Tibial nerve (tissue), 3 donors: ENCODE data around the gene DCP1B.

ENCODE experiments used
- POLR2A ChIP-seq, 2 donors: fragments of 450-650 bp; IDR thresholded peaks; one replicate each; pipeline ENCODE4 v1.6.1; 2017; ENCODE audit warnings: antibody characterized with exemption in 2 of 2, mild to moderate bottlenecking in 2 of 2, moderate library complexity in 2 of 2
- TF ChIP-seq, protein P1 (sequence below), 5 experiments: fragments of 200-600 bp in 3 of 5; fragments of 450-650 bp in 2 of 5; sonication (generic) in 3 of 5; IDR thresholded peaks; one replicate each; pipeline ENCODE4 v1.5.1; 2016 to 2019; ENCODE audit warnings: antibody characterized with exemption in 5 of 5, mild to moderate bottlenecking in 3 of 5, moderate library complexity in 2 of 5

- TF ChIP-seq, protein P1, sequence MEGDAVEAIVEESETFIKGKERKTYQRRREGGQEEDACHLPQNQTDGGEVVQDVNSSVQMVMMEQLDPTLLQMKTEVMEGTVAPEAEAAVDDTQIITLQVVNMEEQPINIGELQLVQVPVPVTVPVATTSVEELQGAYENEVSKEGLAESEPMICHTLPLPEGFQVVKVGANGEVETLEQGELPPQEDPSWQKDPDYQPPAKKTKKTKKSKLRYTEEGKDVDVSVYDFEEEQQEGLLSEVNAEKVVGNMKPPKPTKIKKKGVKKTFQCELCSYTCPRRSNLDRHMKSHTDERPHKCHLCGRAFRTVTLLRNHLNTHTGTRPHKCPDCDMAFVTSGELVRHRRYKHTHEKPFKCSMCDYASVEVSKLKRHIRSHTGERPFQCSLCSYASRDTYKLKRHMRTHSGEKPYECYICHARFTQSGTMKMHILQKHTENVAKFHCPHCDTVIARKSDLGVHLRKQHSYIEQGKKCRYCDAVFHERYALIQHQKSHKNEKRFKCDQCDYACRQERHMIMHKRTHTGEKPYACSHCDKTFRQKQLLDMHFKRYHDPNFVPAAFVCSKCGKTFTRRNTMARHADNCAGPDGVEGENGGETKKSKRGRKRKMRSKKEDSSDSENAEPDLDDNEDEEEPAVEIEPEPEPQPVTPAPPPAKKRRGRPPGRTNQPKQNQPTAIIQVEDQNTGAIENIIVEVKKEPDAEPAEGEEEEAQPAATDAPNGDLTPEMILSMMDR (IDR thresholded peaks at IDR 0.05), result no peak
- TF ChIP-seq POLR2A (IDR thresholded peaks at IDR 0.05), result no peak
These were observed 58.0 kb downstream of the DCP1B start for GRCh38 chr12:1946296-1946695.
